ENCODE measurements around the gene MYOG. TPM values are rescaled to one million over a fixed set of nuclear protein-coding genes. Genes with fewer than 3 reads are reported as not detected.

MYOG gene
- total and polyA plus RNA-seq, 10 of the 15 experiments (the other 5 are each of a cell fraction or from before 2014, with no cell fraction given): not detected

GRCh38 chr1:203093754-203094410 is 8.1 kb upstream of the MYOG start:
- WGBS (ENCODE audit: insufficient coverage, insufficient replicate concordance, low lambda C conversion rate, missing lambda C conversion rate): 5% methylated on average over 1 of the region's 1 CpG
- H3K4me3 ChIP-seq: no peak overlapping the region
- CTCF ChIA-PET: interaction anchor here (1.7 kb wide), 1 partner anchor 9 kb away, joined by 5 read pairs; no protein-coding TSS in a partner anchor
- peaks cover 0 to 2% of the 10 kb centered on the region in 2 experiments; a peak in 1 of 4 replicates for H3K27me3 ChIP-seq (replicated peaks in 1 of 2; ENCODE audit: control insufficient read depth in 2 of 2, insufficient read depth in 2 of 2, low read length in 1 of 2)
- DNase-seq (ENCODE audit: low read depth, low spot score) (no peak), ATAC-seq (no peak), FAIRE-seq (no peak)
- POLR2A ChIA-PET: no interaction called here
- H3K4me2 ChIP-seq (ENCODE audit: control insufficient read depth, insufficient read depth): no peak overlapping the region
- RAD21 ChIA-PET (ENCODE audit: unreplicated experiment): no interaction called here
- no peak overlapping the region for H3K9ac ChIP-seq (ENCODE audit: control insufficient read depth, insufficient read depth, low read length)
- peaks cover 2% of the 10 kb centered on the region; the same call in 1 of the 3 replicates for H3K9me3 ChIP-seq (replicated peaks; ENCODE audit: control insufficient read depth, insufficient read depth, low read length)
- SMC1A ChIA-PET (ENCODE audit: uncharacterized antibody, unreplicated experiment): no interaction called here
- H3K4me1 ChIP-seq (ENCODE audit: control insufficient read depth, insufficient read depth, low read length): no peaks in the 10 kb centered on the region
- no peak overlapping the region for H3K27ac ChIP-seq (ENCODE audit: control insufficient read depth, insufficient read depth)
- no peaks in the 10 kb centered on the region for H3K79me2 ChIP-seq (ENCODE audit: control insufficient read depth, insufficient read depth, low read length)
- intact Hi-C loops (cut with micrococcal nuclease; ENCODE audit: unreplicated experiment): no loop called here
- H3K36me3 ChIP-seq (ENCODE audit: control insufficient read depth in 2 of 2, insufficient read depth in 2 of 2, low read length in 1 of 2): no peaks in the 10 kb centered on the region
- BruUV-seq (replicated peaks): no TSS peak
- H4K20me1 ChIP-seq (ENCODE audit: control insufficient read depth, insufficient read depth): no peaks in the 10 kb centered on the region
- in situ Hi-C loops (cut with MboI): no loop called here
- TF ChIP-seq GATAD2B (conservative IDR thresholded peaks at IDR 0.05; ENCODE audit: low read depth): no peak
- TF ChIP-seq TAF1 (IDR thresholded peaks at IDR 0.05; ENCODE audit: borderline replicate concordance, low read depth, low read length): no peak
- TF ChIP-seq CEBPB (IDR thresholded peaks at IDR 0.05; ENCODE audit: borderline replicate concordance in 1 of 2, low read depth in 2 of 2, low read length in 2 of 2): no peak
- TF ChIP-seq CUX1 (IDR thresholded peaks at IDR 0.05; ENCODE audit: insufficient replicate concordance, low read depth, low read length): no peak
- TF ChIP-seq E4F1 (IDR thresholded peaks at IDR 0.05; ENCODE audit: borderline replicate concordance, partially characterized antibody): no peak
- TF ChIP-seq NFYB (IDR thresholded peaks at IDR 0.05; ENCODE audit: insufficient read depth, low read depth, low read length): no peak
- no peak for TF ChIP-seq ETV6 (conservative IDR thresholded peaks at IDR 0.05 in 1 of 2, IDR thresholded peaks at IDR 0.05 in 1 of 2; ENCODE audit: borderline replicate concordance in 1 of 2, low read depth in 1 of 2)
- TF ChIP-seq STAT3 (IDR thresholded peaks at IDR 0.05; ENCODE audit: low read depth, low read length): no peak
- no peak for TF ChIP-seq SUPT20H (IDR thresholded peaks at IDR 0.05; ENCODE audit: borderline replicate concordance, control insufficient read depth, low read depth, low read length)
- no peak for TF ChIP-seq RAD21 (IDR thresholded peaks at IDR 0.05; ENCODE audit: insufficient read depth, low read depth, low read length)
- H2AFZ ChIP-seq (ENCODE audit: control insufficient read depth, low read depth, low read length): no peak overlapping the region
